Thoracic aorta (tissue), 2 donors: ENCODE measurements around the gene KIRREL3. TPM values are rescaled to one million over a fixed set of nuclear protein-coding genes. Genes with fewer than 3 reads are reported as not detected.

ENCODE experiments used
- ATAC-seq: fragments of 150-250 bp; one replicate; pipeline ENCODE4 v1.8.0; 2017; ENCODE audit warnings: low read depth; ENCODE audit not compliant: insufficient number of reproducible peaks, low FRiP score
- DNase-seq: peaks from one replicate; pipeline ENCODE4 v3.0.0-alpha.2; 2020; ENCODE audit warnings: low spot score
- H3K27ac ChIP-seq, 2 donors: fragments of 200-600 bp; sonication (generic); 1 replicate in 1 of 2; 2 replicates in 1 of 2; pipeline ENCODE4 v1.5.1; 2016; ENCODE audit warnings: mild to moderate bottlenecking in 2 of 2, moderate library complexity in 2 of 2
- H3K27me3 ChIP-seq: fragments of 200-600 bp; sonication (generic); replicated peaks from 2 replicates; pipeline ENCODE4 v1.6.0; 2016; ENCODE audit warnings: mild to moderate bottlenecking; ENCODE audit not compliant: insufficient read depth
- H3K36me3 ChIP-seq: fragments of 200-600 bp; sonication (generic); one replicate; pipeline ENCODE4 v1.5.1; 2016
- H3K4me1 ChIP-seq, 2 donors: fragments of 200-600 bp; sonication (generic); 1 replicate in 1 of 2; 2 replicates in 1 of 2; pipeline versions ENCODE4 v1.5.1 to v1.6.0; 2016; ENCODE audit warnings: low read depth in 2 of 2, mild to moderate bottlenecking in 1 of 2; ENCODE audit not compliant: control insufficient read depth in 1 of 2
- H3K4me3 ChIP-seq: fragments of 200-600 bp; sonication (generic); 2 replicates; pipeline ENCODE4 v1.5.1; 2016; ENCODE audit warnings: mild to moderate bottlenecking
- H3K9me3 ChIP-seq: fragments of 200-600 bp; sonication (generic); 2 replicates; pipeline ENCODE4 v1.5.1; 2016
- CTCF ChIP-seq: fragments of 200-600 bp; sonication (generic); IDR thresholded peaks from one replicate; pipeline ENCODE4 v1.5.1; 2019; ENCODE audit warnings: antibody characterized with exemption
- total RNA-seq, 2 donors: library from RNA; depleted of rRNA; stranded (reverse); fragments of >200 nt; gene quantifications; one replicate each; pipeline versions ENCODE4 v1.1.0 to v1.2.3, GENCODE V29; 2016

The KIRREL3 gene
- total RNA-seq, 2 donors from 2014 or later = not detected

GRCh38 chr11:126485021-126485792 lies 515.4 kb downstream of the KIRREL3 start:
- DNase-seq (no peak), ATAC-seq (no peak)
- Histone ChIP-seq H3K36me3 (no peaks in the 10 kb centered on the region), H3K9me3 (no peaks in the 10 kb centered on the region), H3K27ac (no peak overlapping the region), H3K27me3 (no peaks in the 10 kb centered on the region), H3K4me1 (peaks cover 0 to 3% of the 10 kb centered on the region in 2 donors), H3K4me3 (no peak overlapping the region)
- TF ChIP-seq CTCF = no peak

GRCh38 chr11:126484266-126484665 lies 516.3 kb downstream of the KIRREL3 start:
- no peak for TF ChIP-seq CTCF

DNA sequence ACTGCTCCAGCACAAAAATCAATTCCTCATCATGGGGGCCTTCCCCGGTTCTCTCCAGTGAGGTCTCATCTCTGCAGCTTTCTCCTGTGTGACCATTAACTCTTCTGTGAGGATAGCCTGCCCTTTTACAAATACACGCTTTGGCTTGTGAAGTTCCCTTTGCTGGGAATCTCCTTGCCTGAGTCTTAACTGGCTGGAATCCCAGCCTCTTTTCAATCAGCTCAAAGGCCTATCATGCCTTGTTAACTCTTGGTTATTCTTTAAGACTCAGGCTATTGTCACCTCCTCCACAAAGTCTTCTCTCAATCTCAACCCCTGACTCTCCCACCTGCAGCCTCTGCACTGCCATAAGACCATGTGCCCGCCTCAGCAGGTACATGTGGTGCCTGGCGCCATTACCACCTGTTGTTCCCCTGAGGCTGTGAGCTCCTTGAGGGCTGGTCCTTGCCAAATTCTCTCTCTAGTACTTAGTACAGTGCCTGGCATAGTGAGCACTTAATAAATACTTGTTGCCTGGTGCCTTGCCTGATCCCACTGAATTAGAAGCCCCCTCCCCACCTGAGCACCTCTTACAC lies 516.9 kb downstream of the KIRREL3 start:
- no peak for TF ChIP-seq CTCF
- Histone ChIP-seq H3K27me3 (no peaks in the 10 kb centered on the region), H3K36me3 (no peaks in the 10 kb centered on the region), H3K4me3 (no peak overlapping the region), H3K27ac (no peak overlapping the region), H3K4me1 (peaks cover 0 to 5% of the 10 kb centered on the region in 2 donors), H3K9me3 (no peaks in the 10 kb centered on the region)
- no peak for ATAC-seq
- no peak for DNase-seq

More at GRCh38 chr11:126484266-126484665, 516.3 kb downstream of the KIRREL3 start:
- DNase-seq = no peak
- no peaks in the 10 kb centered on the region for H3K36me3 ChIP-seq
- ATAC-seq = no peak
- H3K9me3 ChIP-seq = no peaks in the 10 kb centered on the region
- no peak overlapping the region for H3K27ac ChIP-seq
- H3K4me3 ChIP-seq = no peak overlapping the region
- H3K4me1 ChIP-seq = peaks cover 0 to 5% of the 10 kb centered on the region in 2 donors
- H3K27me3 ChIP-seq = no peaks in the 10 kb centered on the region

DNA sequence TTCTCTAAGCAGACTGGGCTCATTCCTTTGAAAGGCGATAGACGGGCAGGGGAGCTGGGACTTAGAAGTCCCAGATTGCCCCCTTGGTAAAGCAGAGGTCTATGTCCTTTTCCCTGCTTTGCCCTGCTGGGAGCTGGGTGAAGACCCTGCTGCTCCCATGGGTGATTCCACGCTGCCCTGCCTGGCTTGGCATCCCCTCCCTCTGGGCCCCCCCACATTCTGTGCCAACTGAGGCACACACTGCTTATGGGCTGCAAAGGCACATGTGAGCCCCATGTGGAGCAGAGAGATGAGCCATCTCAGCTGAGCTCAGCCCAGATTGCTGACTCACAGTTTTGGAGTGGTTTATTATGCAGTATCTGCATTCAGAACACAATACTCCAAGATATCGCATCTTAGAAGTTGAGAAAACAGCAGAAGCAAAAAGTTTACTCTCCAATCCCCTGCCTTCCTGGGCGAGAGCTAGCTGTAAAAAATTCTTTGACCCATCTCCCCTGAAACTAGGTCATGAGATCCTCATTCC lies 517.9 kb downstream of the KIRREL3 start:
- no peak for TF ChIP-seq CTCF
- H3K4me3 ChIP-seq = no peak overlapping the region
- H3K9me3 ChIP-seq = no peaks in the 10 kb centered on the region
- H3K27me3 ChIP-seq = no peaks in the 10 kb centered on the region
- H3K36me3 ChIP-seq = no peaks in the 10 kb centered on the region
- no peak overlapping the region for H3K27ac ChIP-seq
- peaks cover 0 to 5% of the 10 kb centered on the region in 2 donors for H3K4me1 ChIP-seq
- ATAC-seq = no peak
- DNase-seq = no peak

- Histone ChIP-seq H3K27me3 (no peaks in the 10 kb centered on the region), H3K9me3 (no peaks in the 10 kb centered on the region), H3K4me1 (peaks cover 0 to 5% of the 10 kb centered on the region in 2 donors), H3K36me3 (no peaks in the 10 kb centered on the region), H3K4me3 (no peak overlapping the region), H3K27ac (no peak overlapping the region)
- no peak for TF ChIP-seq CTCF
- no peak for ATAC-seq
- no peak for DNase-seq
Measured at GRCh38 chr11:126481303-126481680, 519.3 kb downstream of the KIRREL3 start.
